H9 (cell line): Measurements from ENCODE around the gene LIX1L. TPM values are rescaled to one million over a fixed set of nuclear protein-coding genes. Genes with fewer than 3 reads are reported as not detected.

ENCODE experiments used
- DNase-seq: peaks from one replicate; pipeline ENCODE4 v3.0.0-alpha.2; 2017
- H2AFZ ChIP-seq: one replicate; pipeline ENCODE4 v1.6.1; 2013; ENCODE audit warnings: mild to moderate bottlenecking, low read length, control low read depth, moderate library complexity
- H2AK5ac ChIP-seq: 2 replicates; pipeline ENCODE4 v1.6.1; 2013; ENCODE audit warnings: low read length, control low read depth, mixed read lengths; ENCODE audit not compliant: insufficient read length
- H2BK120ac ChIP-seq: one replicate; pipeline ENCODE4 v1.6.1; 2013; ENCODE audit warnings: low read depth, mild to moderate bottlenecking, low read length, control low read depth, inconsistent platforms; ENCODE audit not compliant: poor library complexity, severe bottlenecking
- H2BK12ac ChIP-seq: 2 replicates; pipeline ENCODE4 v1.6.1; 2013; ENCODE audit warnings: low read length, control low read depth, mixed read lengths, low read depth; ENCODE audit not compliant: insufficient read length
- H2BK15ac ChIP-seq: 2 replicates; pipeline ENCODE4 v1.6.1; 2013; ENCODE audit warnings: low read depth, low read length, control low read depth
- H2BK20ac ChIP-seq: one replicate; pipeline ENCODE4 v1.6.1; 2013; ENCODE audit warnings: low read depth, mild to moderate bottlenecking, low read length, control low read depth, inconsistent platforms; ENCODE audit not compliant: poor library complexity, severe bottlenecking
- H2BK5ac ChIP-seq: 2 replicates; pipeline ENCODE4 v1.6.1; 2013; ENCODE audit warnings: low read length, control low read depth, mixed read lengths; ENCODE audit not compliant: insufficient read length
- H3K14ac ChIP-seq: 2 replicates; pipeline ENCODE4 v1.6.1; 2013; ENCODE audit warnings: low read length, control low read depth; ENCODE audit not compliant: insufficient read depth
- H3K18ac ChIP-seq: 2 replicates; pipeline ENCODE4 v1.6.1; 2013; ENCODE audit warnings: low read depth, mild to moderate bottlenecking, mixed read lengths, low read length, control low read depth; ENCODE audit not compliant: insufficient read length
- H3K23ac ChIP-seq: 2 replicates; pipeline ENCODE4 v1.6.1; 2013; ENCODE audit warnings: low read length, control low read depth, mixed read lengths, low read depth; ENCODE audit not compliant: insufficient read length
- H3K23me2 ChIP-seq: 2 replicates; pipeline ENCODE4 v1.6.1; 2013; ENCODE audit warnings: low read depth, mild to moderate bottlenecking, mixed read lengths, low read length, control low read depth; ENCODE audit not compliant: insufficient read length, poor library complexity, severe bottlenecking
- H3K27ac ChIP-seq: 2 replicates; pipeline ENCODE4 v1.5.1; 2013; ENCODE audit warnings: low read length, control low read depth, mixed read lengths, low read depth; ENCODE audit not compliant: insufficient read length
- H3K27me3 ChIP-seq: 2 replicates; pipeline ENCODE4 v1.6.1; 2013; ENCODE audit warnings: low read length, control low read depth, inconsistent platforms; ENCODE audit not compliant: insufficient read depth
- H3K4ac ChIP-seq: 2 replicates; pipeline ENCODE4 v1.6.1; 2013; ENCODE audit warnings: low read depth, mild to moderate bottlenecking, control low read depth, inconsistent platforms, low read length, moderate library complexity
- H3K4me1 ChIP-seq: 2 replicates; pipeline ENCODE4 v1.6.1; 2013; ENCODE audit warnings: low read length, control low read depth, inconsistent platforms; ENCODE audit not compliant: insufficient read depth
- H3K4me2 ChIP-seq: 2 replicates; pipeline ENCODE4 v1.6.1; 2013; ENCODE audit warnings: low read length, control low read depth, mixed read lengths; ENCODE audit not compliant: insufficient read length, insufficient read depth
- H3K56ac ChIP-seq: 2 replicates; pipeline ENCODE4 v1.6.1; 2013; ENCODE audit warnings: low read depth, mild to moderate bottlenecking, mixed read lengths, low read length, control low read depth; ENCODE audit not compliant: insufficient read length
- H3K79me1 ChIP-seq: 2 replicates; pipeline ENCODE4 v1.6.1; 2013; ENCODE audit warnings: low read depth, mild to moderate bottlenecking, moderate library complexity, low read length, control low read depth, inconsistent platforms; ENCODE audit not compliant: insufficient read depth, poor library complexity, severe bottlenecking
- H3K79me2 ChIP-seq: 2 replicates; pipeline ENCODE4 v1.6.1; 2013; ENCODE audit warnings: low read length, control low read depth, inconsistent platforms; ENCODE audit not compliant: insufficient read depth
- H3K9ac ChIP-seq: 2 replicates; pipeline ENCODE4 v1.6.1; 2013; ENCODE audit warnings: low read length, control low read depth, mixed read lengths; ENCODE audit not compliant: insufficient read length; ENCODE audit errors: extremely low read depth
- H3K9me3 ChIP-seq: one replicate; pipeline ENCODE4 v1.6.1; 2013; ENCODE audit warnings: low read depth, low read length, inconsistent platforms; ENCODE audit not compliant: control insufficient read depth
- H3T11ph ChIP-seq: one replicate; pipeline ENCODE4 v1.6.1; 2013; ENCODE audit warnings: mild to moderate bottlenecking, low read length, control low read depth, inconsistent platforms
- H4K20me1 ChIP-seq: one replicate; pipeline ENCODE4 v1.6.1; 2013; ENCODE audit not compliant: control insufficient read depth, insufficient read length, insufficient read depth
- H4K5ac ChIP-seq: 2 replicates; pipeline ENCODE4 v1.6.1; 2013; ENCODE audit warnings: low read depth, mild to moderate bottlenecking, mixed read lengths, low read length, control low read depth; ENCODE audit not compliant: insufficient read length
- H4K8ac ChIP-seq: replicated peaks from 2 replicates; pipeline ENCODE4 v1.6.1; 2013; ENCODE audit warnings: low read length, control low read depth, mixed read lengths, low read depth; ENCODE audit not compliant: insufficient read length
- H4K91ac ChIP-seq: 2 replicates; pipeline ENCODE4 v1.6.1; 2013; ENCODE audit warnings: low read depth, mild to moderate bottlenecking, moderate library complexity, mixed read lengths, low read length, control low read depth; ENCODE audit not compliant: insufficient read length
- H3K27ac Mint-ChIP-seq, 3 experiments: 2 replicates in 2 of 3; 3 replicates in 1 of 3; pipeline ENCODE4 v1.8.0; 2020 to 2021; ENCODE audit warnings: mixed read lengths in 3 of 3, mild to moderate bottlenecking in 1 of 3, moderate library complexity in 1 of 3
- H3K27me3 Mint-ChIP-seq: 2 replicates; pipeline ENCODE4 v1.8.0; 2021; ENCODE audit warnings: low read depth, mild to moderate bottlenecking, moderate library complexity, mixed read lengths
- H3K36me3 Mint-ChIP-seq, 3 experiments: 2 replicates in 2 of 3; 3 replicates in 1 of 3; pipeline ENCODE4 v1.8.0; 2020 to 2021; ENCODE audit warnings: low read depth in 3 of 3, mixed read lengths in 3 of 3; ENCODE audit not compliant: insufficient read depth in 1 of 3
- H3K4me1 Mint-ChIP-seq, 2 experiments: 2 replicates each; pipeline ENCODE4 v1.8.0; 2020; ENCODE audit warnings: mixed read lengths in 2 of 2
- H3K4me3 Mint-ChIP-seq, 2 experiments: 2 replicates in 1 of 2; 3 replicates in 1 of 2; pipeline ENCODE4 v1.8.0; 2020 to 2021; ENCODE audit warnings: mild to moderate bottlenecking in 2 of 2, mixed read lengths in 2 of 2, moderate library complexity in 1 of 2
- H3K9me3 Mint-ChIP-seq, 2 experiments: 2 replicates in 1 of 2; 3 replicates in 1 of 2; pipeline ENCODE4 v1.8.0; 2020; ENCODE audit warnings: mild to moderate bottlenecking in 2 of 2, mixed read lengths in 2 of 2, moderate library complexity in 1 of 2
- CTCF ChIP-seq: fragments of 200-600 bp; sonication (generic); conservative IDR thresholded peaks from 3 replicates; pipeline ENCODE4 v1.8.0; 2021; ENCODE audit warnings: antibody characterized with exemption, mild to moderate bottlenecking
- WGBS: extraction: QIAGEN DNeasy Blood & Tissue Kit; methylation state at CpG from one replicate; pipeline ENCODE4 v1.1.7; 2013; ENCODE audit warnings: missing lambda C conversion rate, low lambda C conversion rate, mixed read lengths; ENCODE audit not compliant: insufficient read length; ENCODE audit errors: extremely low coverage; 5-methylcytosine and 5-hydroxymethylcytosine counted together
- total RNA-seq: library from RNA; stranded (reverse); gene quantifications from 2 replicates; pipeline ENCODE4 v1.2.1, GENCODE V29; 2021

Gene LIX1L
- total RNA-seq, 1 experiment from 2014 or later = 5.9 TPM

- no peak overlapping the region for H3K27ac ChIP-seq
- no peak overlapping the region for H2BK15ac ChIP-seq
- no peak overlapping the region for H2BK12ac ChIP-seq
- no peaks in the 10 kb centered on the region for H3K36me3 Mint-ChIP-seq
- WGBS = no CpG with 5 or more reads among the region's 2 CpGs
- H2BK20ac ChIP-seq = no peak overlapping the region
- no peaks in the 10 kb centered on the region for H3K9me3 Mint-ChIP-seq
- H3K27me3 ChIP-seq = no peaks in the 10 kb centered on the region
- no peak overlapping the region for H3K23ac ChIP-seq
- H3K79me2 ChIP-seq = no peaks in the 10 kb centered on the region
- H3K4me1 Mint-ChIP-seq = peaks cover 23 to 24% of the 10 kb centered on the region in 2 experiments
- H4K5ac ChIP-seq = no peak overlapping the region
- no peak overlapping the region for H3K27ac Mint-ChIP-seq
- TF ChIP-seq CTCF = no peak
- no peak overlapping the region for H3T11ph ChIP-seq
- H3K23me2 ChIP-seq = peaks cover 6% of the 10 kb centered on the region
- DNase-seq = no peak
- no peaks in the 10 kb centered on the region for H3K79me1 ChIP-seq
- H3K27me3 Mint-ChIP-seq = no peaks in the 10 kb centered on the region
- no peak overlapping the region for H2AFZ ChIP-seq
- H2AK5ac ChIP-seq = no peak overlapping the region
- H3K9me3 ChIP-seq = no peaks in the 10 kb centered on the region
- no peak overlapping the region for H3K18ac ChIP-seq
- H2BK5ac ChIP-seq = no peak overlapping the region
- H4K91ac ChIP-seq = no peak overlapping the region
- H3K4me2 ChIP-seq = no peak overlapping the region
- no peak overlapping the region for H4K8ac ChIP-seq
- H2BK120ac ChIP-seq = no peak overlapping the region
- H3K9ac ChIP-seq = no peak overlapping the region
- no peak overlapping the region for H3K4me3 Mint-ChIP-seq
- no peak overlapping the region for H3K14ac ChIP-seq
- H3K4ac ChIP-seq = no peak overlapping the region
- no peaks in the 10 kb centered on the region for H4K20me1 ChIP-seq
- no peak overlapping the region for H3K56ac ChIP-seq
- peaks cover 5% of the 10 kb centered on the region; the same call in 1 of the 2 replicates for H3K4me1 ChIP-seq
Observed at GRCh38 chr1:146001709-146002108, 43.9 kb upstream of the LIX1L start.
